B cell (primary cell): ENCODE data around the gene AQR. TPM values are rescaled to one million over a fixed set of nuclear protein-coding genes. Genes with fewer than 3 reads are reported as not detected.

Experiments
- ATAC-seq: fragments of 200-7000 bp; cut with Tn5 transposase; one replicate; pipeline ENCODE4 v1.10.0; 2021; ENCODE audit warnings: low read depth, mild to moderate bottlenecking, moderate number of reproducible peaks, moderate library complexity
- CTCF ChIA-PET: fragments of 350-600 bp; sonication (Branson Sonifier 250); formaldehyde crosslinking; loops from one replicate; lab custom pipeline; 2021; ENCODE audit warnings: antibody characterized with exemption, inconsistent platforms; lab: Charles Lee
- POLR2A ChIA-PET: fragments of 350-600 bp; sonication (Branson Sonifier 250); formaldehyde crosslinking; loops from one replicate; lab custom pipeline; 2021; ENCODE audit warnings: antibody characterized with exemption; lab: Charles Lee
- DNase-seq: peaks from one replicate; pipeline ENCODE4 v3.0.0; 2013
- H2AFZ ChIP-seq: 2 replicates; pipeline ENCODE4 v1.6.1; 2012; ENCODE audit warnings: mild to moderate bottlenecking, low read depth, low read length; ENCODE audit not compliant: insufficient read depth, poor library complexity, severe bottlenecking
- H3K27ac ChIP-seq, 2 donors: 1 replicate in 1 of 2; 2 replicates in 1 of 2; pipeline ENCODE4 v1.5.1; 2012 to 2013; ENCODE audit warnings: low read length in 2 of 2, mild to moderate bottlenecking in 2 of 2, moderate library complexity in 1 of 2
- H3K27me3 ChIP-seq, 4 experiments: fragments of 200-600 bp in 1 of 4; sonication (generic) in 1 of 4; replicated peaks in 1 of 4; 1 replicate in 2 of 4; 2 replicates in 2 of 4; pipeline versions ENCODE4 v1.6.1 to v1.7.0; 2013 to 2016; ENCODE audit warnings: low read length in 3 of 4, mild to moderate bottlenecking in 2 of 4, mixed read lengths in 1 of 4, moderate library complexity in 1 of 4; ENCODE audit not compliant: insufficient read depth in 4 of 4, control insufficient read depth in 3 of 4; ENCODE audit errors: control extremely low read depth in 1 of 4
- H3K36me3 ChIP-seq, 2 experiments: replicated peaks in 1 of 2; 1 replicate in 1 of 2; 2 replicates in 1 of 2; pipeline versions ENCODE4 v1.6.1 to v1.7.1; 2013; ENCODE audit warnings: low read length in 1 of 2; ENCODE audit not compliant: insufficient read depth in 2 of 2, control insufficient read depth in 1 of 2; ENCODE audit errors: control extremely low read depth in 1 of 2, extremely low read depth in 1 of 2
- H3K4me1 ChIP-seq, 2 donors: fragments of 200-600 bp in 1 of 2; sonication (generic) in 1 of 2; 1 replicate in 1 of 2; 2 replicates in 1 of 2; pipeline versions ENCODE4 v1.5.1 to v1.6.1; 2013 to 2017; ENCODE audit warnings: low read length in 2 of 2; ENCODE audit not compliant: control insufficient read depth in 2 of 2, insufficient read depth in 2 of 2
- H3K4me2 ChIP-seq: replicated peaks from 2 replicates; pipeline ENCODE3; 2012; ENCODE audit warnings: mild to moderate bottlenecking, low read depth, low read length; ENCODE audit not compliant: poor library complexity, severe bottlenecking
- H3K4me3 ChIP-seq, 5 experiments: fragments of 200-600 bp in 1 of 5; sonication (generic) in 1 of 5; 1 replicate in 3 of 5; 2 replicates in 2 of 5; pipeline versions ENCODE4 v1.5.1 to v1.7.0; 2011 to 2016; ENCODE audit warnings: low read length in 4 of 5, mild to moderate bottlenecking in 4 of 5, low read depth in 2 of 5, control low read depth in 1 of 5, moderate library complexity in 1 of 5; ENCODE audit not compliant: insufficient read depth in 1 of 5; ENCODE audit errors: control extremely low read depth in 1 of 5, extremely low read depth in 1 of 5
- H3K79me2 ChIP-seq: fragments of 200-600 bp; sonication (generic); one replicate; pipeline ENCODE4 v1.6.0; 2016; ENCODE audit warnings: low read length; ENCODE audit not compliant: control insufficient read depth, insufficient read depth
- H3K9ac ChIP-seq: fragments of 200-600 bp; sonication (generic); 2 replicates; pipeline ENCODE4 v1.6.1; 2017; ENCODE audit warnings: mild to moderate bottlenecking, low read length, moderate library complexity
- H3K9me3 ChIP-seq, 3 donors: one replicate each; pipeline versions ENCODE4 v1.6.1 to v1.7.1; 2013; ENCODE audit warnings: low read length in 2 of 3; ENCODE audit not compliant: control insufficient read depth in 2 of 3, insufficient read depth in 1 of 3; ENCODE audit errors: control extremely low read depth in 1 of 3
- H4K20me1 ChIP-seq: 2 replicates; pipeline ENCODE4 v1.6.0; 2012; ENCODE audit warnings: mild to moderate bottlenecking, low read length; ENCODE audit not compliant: insufficient read depth, control insufficient read depth, poor library complexity, severe bottlenecking
- H3K27ac Mint-ChIP-seq: one replicate; pipeline ENCODE4 v1.8.0; 2021; ENCODE audit warnings: mixed read lengths
- H3K27me3 Mint-ChIP-seq: one replicate; pipeline ENCODE4 v1.8.0; 2021; ENCODE audit warnings: mixed read lengths
- H3K4me1 Mint-ChIP-seq: one replicate; pipeline ENCODE4 v1.8.0; 2021; ENCODE audit warnings: mixed read lengths
- H3K4me3 Mint-ChIP-seq: one replicate; pipeline ENCODE4 v1.8.0; 2021; ENCODE audit warnings: mixed read lengths
- H3K9me3 Mint-ChIP-seq: one replicate; pipeline ENCODE4 v1.8.0; 2022; ENCODE audit warnings: mixed read lengths; ENCODE audit not compliant: insufficient read depth
- CTCF ChIP-seq: fragments of 200-600 bp; IDR thresholded peaks from one replicate; pipeline ENCODE4 v1.8.0; 2022; ENCODE audit warnings: antibody characterized with exemption, mild to moderate bottlenecking
- EZH2 ChIP-seq: IDR thresholded peaks from 2 replicates; pipeline ENCODE4 v1.6.1; 2012; ENCODE audit warnings: borderline replicate concordance, low read depth, mild to moderate bottlenecking, moderate library complexity, low read length; ENCODE audit not compliant: insufficient read depth, poor library complexity, severe bottlenecking
- WGBS: methylation state at CpG from one replicate; pipeline ENCODE4 v1.1.5; 2013; ENCODE audit warnings: missing lambda C conversion rate; ENCODE audit not compliant: insufficient coverage; 5-methylcytosine and 5-hydroxymethylcytosine counted together
- intact Hi-C: fragments of 100-400 bp; cut with micrococcal nuclease; formaldehyde crosslinking; loops from one replicate; pipeline ENCODE4 v1.10.0; 2022
- polyA plus RNA-seq: library from polyadenylated mRNA; depleted of rRNA; stranded (reverse); fragments of >200 nt; gene quantifications from 2 replicates; pipeline ENCODE4 v1.2.3, GENCODE V29; 2012
- total RNA-seq, 2 donors: library from RNA; stranded (reverse); fragments of 120-200 nt in 1 of 2; gene quantifications; 1 replicate in 1 of 2; 2 replicates in 1 of 2; pipeline versions ENCODE4 v1.2.3 to v1.2.4, GENCODE V29; 2013 to 2022

AQR gene
- total and polyA plus RNA-seq, 2 donors (not counting 1 experiment from before 2014, with no cell fraction given), result 24.2 to 41.7 TPM

DNA sequence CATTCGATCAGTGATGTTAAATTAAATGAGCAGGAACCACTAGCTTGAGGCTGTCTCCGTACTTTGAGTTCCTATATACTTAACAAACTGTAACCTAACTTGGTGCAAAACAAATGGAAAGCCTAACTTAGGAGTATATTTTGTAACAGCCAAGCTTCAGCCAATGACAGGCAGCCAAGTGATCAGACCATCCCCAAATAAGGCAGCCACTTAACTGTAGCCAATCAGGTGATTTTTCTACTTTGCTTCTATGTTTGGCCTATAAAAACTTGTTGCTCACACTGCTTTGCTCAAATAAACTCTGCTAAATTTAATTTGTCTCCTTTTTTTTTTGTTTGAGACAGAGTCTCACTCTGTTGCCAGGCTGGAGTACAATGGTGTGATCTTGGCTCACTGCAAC lies 37.9 kb upstream of the AQR start:
- no peak for TF ChIP-seq CTCF
- no peak for TF ChIP-seq EZH2
- no CpG with 5 or more reads among the region's 2 CpGs for WGBS
- H3K36me3 ChIP-seq, result no peaks in the 10 kb centered on the region
- ATAC-seq (no peak), DNase-seq (no peak)
- H3K79me2 ChIP-seq, result no peaks in the 10 kb centered on the region
- Mint-ChIP-seq H3K27ac (no peak overlapping the region), H3K4me3 (no peak overlapping the region), H3K4me1 (no peaks in the 10 kb centered on the region), H3K27me3 (no peaks in the 10 kb centered on the region), H3K9me3 (no peaks in the 10 kb centered on the region)
- no peaks in the 10 kb centered on the region for H3K27me3 ChIP-seq
- CTCF ChIA-PET, result no interaction called here
- no peaks in the 10 kb centered on the region for H4K20me1 ChIP-seq
- H3K9me3 ChIP-seq, result no peaks in the 10 kb centered on the region
- POLR2A ChIA-PET, result no interaction called here
- intact Hi-C loops, result no loop called here
- H3K4me3 ChIP-seq, result no peak overlapping the region
- no peak overlapping the region for H3K4me2 ChIP-seq
- no peak overlapping the region for H3K9ac ChIP-seq
- no peak overlapping the region for H2AFZ ChIP-seq
- no peak overlapping the region for H3K27ac ChIP-seq
- no peaks in the 10 kb centered on the region for H3K4me1 ChIP-seq

GRCh38 chr15:35005933-35006332 lies 36.4 kb upstream of the AQR start:
- ChIA-PET CTCF (no interaction called here), POLR2A (no interaction called here)
- no peak overlapping the region for H3K4me3 ChIP-seq

More at GRCh38 chr15:35005933-35006332, 36.4 kb upstream of the AQR start:
- Mint-ChIP-seq H3K4me1 (no peaks in the 10 kb centered on the region), H3K27ac (no peak overlapping the region), H3K4me3 (no peak overlapping the region), H3K27me3 (no peaks in the 10 kb centered on the region), H3K9me3 (no peaks in the 10 kb centered on the region)
- Histone ChIP-seq H3K9ac (no peak overlapping the region), H3K27ac (no peak overlapping the region), H3K4me1 (no peaks in the 10 kb centered on the region), H4K20me1 (no peaks in the 10 kb centered on the region), H3K79me2 (no peaks in the 10 kb centered on the region), H3K4me2 (no peak overlapping the region), H3K27me3 (no peaks in the 10 kb centered on the region), H2AFZ (no peak overlapping the region), H3K9me3 (no peaks in the 10 kb centered on the region), H3K36me3 (no peaks in the 10 kb centered on the region)
- ATAC-seq (no peak), DNase-seq (no peak)
- no CpG with 5 or more reads among the region's 6 CpGs for WGBS
- intact Hi-C loops, result no loop called here
- no peak for TF ChIP-seq CTCF
- no peak for TF ChIP-seq EZH2
